HG02763 (cell line): ENCODE results near the gene MMP1.

Experiments
- ATAC-seq: cut with Tn5 transposase; IDR thresholded peaks from one replicate; pipeline ENCODE4 v1.9.1; 2021; ENCODE audit warnings: mild to moderate bottlenecking, moderate library complexity; ENCODE audit not compliant: unreplicated experiment

MMP1 gene

DNA sequence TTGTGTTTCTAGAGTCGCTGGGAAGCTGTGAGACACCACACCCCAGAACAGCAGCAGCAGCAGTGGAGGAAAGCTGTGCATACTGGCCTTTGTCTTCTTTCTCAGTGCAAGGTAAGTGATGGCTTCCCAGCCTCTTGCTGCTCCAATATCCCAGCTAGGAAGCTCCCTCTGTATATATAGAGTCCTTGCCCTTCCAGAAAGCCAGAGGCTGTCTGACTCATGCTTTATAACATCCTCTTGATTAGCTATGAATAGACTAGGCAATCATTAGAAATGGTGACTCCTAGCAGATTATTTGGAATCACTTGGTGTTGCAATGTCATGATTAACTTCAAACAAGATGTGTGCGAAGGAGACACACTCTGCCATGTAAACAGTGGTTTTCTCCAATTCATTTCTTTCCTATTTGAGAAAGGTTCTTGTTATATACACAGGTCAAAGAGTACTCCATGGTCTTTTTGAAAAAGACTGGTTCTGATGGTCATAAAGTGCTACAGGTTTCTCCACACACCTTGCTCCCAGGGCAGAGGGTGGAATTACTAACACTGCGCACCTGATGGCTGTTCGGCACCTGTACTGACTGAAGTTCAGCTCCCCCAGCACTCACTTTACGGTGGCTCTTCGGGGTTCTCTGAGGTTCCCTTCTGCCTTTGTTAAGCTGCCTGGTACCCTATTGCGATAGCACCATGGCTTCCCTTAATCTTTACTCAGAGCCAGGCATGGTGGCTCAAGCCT, at the start of gene MMP1:
Gene MMP1, minus strand, starts transcription at position 149 of the 735 bp plus-strand sequence. Its CDS starts 68 bp downstream, at position 81.
- no peak for ATAC-seq

DNA sequence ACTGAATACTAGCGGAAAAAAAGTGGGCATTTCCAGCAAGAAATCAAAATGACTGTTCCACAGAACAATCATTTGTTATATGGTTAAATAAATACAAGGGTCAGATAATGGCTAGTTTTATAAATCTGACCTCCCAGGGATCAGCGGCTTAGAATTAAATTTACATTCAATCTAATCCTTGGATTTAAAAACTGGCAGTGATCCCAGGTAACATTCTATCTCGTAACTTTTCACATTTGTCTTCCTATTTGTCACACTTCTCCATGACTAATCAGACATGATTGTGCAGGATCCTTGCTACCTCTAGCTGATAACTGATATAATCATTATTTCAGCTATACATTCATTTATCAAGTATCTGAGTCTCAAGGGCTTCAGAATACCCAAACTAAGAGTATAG, 48.3 kb upstream of the MMP1 start:
- ATAC-seq = no peak

- no peak for ATAC-seq
Observed at GRCh38 chr11:102843489-102843888, 45.5 kb upstream of the MMP1 start, which contains the start of gene MMP3. TSS of gene MMP3 (minus strand) at chr11:102843609. CDS start at chr11:102843546, 63 bp downstream.

GRCh38 chr11:102842930-102843329, 45.0 kb upstream of the MMP1 start:
- no peak for ATAC-seq

DNA sequence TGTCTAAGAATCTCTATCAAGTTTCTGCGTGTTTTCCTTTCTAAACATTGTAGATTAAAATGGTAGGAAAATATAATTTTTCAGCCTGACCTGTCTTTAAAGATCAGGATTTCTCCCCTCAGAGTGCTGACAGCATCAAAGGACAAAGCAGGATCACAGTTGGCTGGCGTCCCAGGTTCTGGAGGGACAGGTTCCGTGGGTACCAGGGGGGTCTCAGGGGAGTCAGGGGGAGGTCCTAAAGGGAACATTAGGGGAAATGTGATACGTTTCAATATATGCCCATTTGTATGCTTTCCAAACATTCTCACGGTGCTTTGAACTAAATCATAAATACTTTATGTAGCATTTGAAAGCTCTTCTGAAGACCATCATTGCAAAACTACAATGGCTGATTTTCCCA, 42.1 kb upstream of the MMP1 start:
- no peak for ATAC-seq

GRCh38 chr11:102837646-102838045, 39.7 kb upstream of the MMP1 start:
- ATAC-seq = no peak

GRCh38 chr11:102837156-102837555, 39.2 kb upstream of the MMP1 start:
- no peak for ATAC-seq

GRCh38 chr11:102836290-102836875, 38.4 kb upstream of the MMP1 start:
- ATAC-seq = no peak

DNA sequence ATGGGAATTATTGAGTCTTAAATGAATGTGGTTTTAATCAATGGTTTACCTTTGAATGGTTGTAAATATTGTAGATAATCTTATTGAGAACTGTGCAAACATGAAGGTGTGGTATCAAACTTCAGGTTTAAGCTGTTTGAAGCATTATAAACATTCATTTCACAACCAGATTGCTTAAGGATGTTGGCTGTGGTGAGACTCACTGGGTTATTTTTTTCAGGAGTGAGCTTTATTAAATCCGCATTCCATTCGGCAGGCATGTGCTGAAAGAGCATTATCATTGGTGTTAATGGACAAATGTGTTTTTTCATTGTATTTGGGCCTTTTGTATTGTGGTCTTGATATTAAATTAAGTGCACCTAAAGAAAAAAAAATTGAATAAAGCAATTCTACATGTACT, 35.8 kb upstream of the MMP1 start:
- ATAC-seq = no peak

- no peak for ATAC-seq
Observed at GRCh38 chr11:102832612-102833011, 34.7 kb upstream of the MMP1 start.

DNA sequence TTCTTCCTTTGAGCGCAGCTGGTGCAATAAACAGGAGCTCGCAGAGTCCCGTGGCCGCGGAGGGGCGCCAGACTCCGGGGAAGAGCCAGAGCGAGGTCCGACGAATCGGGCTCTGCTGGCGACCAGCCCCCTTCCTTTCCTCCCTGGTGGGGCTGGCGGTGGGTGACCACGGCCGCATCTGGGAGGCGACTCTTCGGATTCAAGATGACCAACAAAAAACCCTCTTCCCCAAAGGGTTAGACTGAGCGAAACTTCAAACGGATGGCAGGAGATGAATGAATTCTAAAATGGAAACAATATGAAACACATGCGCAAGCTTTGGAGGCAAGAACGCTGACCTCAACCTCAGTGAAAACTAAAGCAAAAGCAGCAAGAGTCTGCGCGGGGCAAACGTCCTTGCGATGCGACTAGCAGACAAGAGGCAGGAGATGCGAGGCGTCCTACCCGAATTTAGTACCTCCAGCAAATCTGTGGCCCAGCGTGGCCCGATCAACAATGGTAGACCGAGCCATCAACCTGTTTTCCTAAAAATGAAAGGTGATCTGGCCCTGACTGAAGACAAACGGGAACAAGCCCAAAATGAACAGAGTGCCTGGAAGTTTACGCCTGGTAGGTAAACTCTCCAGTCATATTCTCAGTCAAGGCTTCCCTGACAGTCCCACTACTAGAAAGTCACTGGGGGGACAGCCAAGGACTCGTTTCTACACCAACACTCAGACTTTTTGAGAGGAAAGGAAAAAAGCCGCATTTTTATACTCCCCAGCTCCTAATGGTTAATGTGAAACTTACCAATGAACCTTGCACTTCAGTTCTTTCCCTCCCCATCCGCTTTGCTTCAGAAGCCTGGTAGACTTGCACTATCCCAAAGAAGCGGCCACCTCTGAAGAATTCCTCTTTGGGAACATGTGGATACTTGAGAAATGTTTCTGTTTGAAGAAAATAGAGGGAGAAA, 33.8 kb upstream of the MMP1 start:
- no peak for ATAC-seq

- no peak for ATAC-seq
Observed at GRCh38 chr11:102831128-102831488, 33.1 kb upstream of the MMP1 start.

DNA sequence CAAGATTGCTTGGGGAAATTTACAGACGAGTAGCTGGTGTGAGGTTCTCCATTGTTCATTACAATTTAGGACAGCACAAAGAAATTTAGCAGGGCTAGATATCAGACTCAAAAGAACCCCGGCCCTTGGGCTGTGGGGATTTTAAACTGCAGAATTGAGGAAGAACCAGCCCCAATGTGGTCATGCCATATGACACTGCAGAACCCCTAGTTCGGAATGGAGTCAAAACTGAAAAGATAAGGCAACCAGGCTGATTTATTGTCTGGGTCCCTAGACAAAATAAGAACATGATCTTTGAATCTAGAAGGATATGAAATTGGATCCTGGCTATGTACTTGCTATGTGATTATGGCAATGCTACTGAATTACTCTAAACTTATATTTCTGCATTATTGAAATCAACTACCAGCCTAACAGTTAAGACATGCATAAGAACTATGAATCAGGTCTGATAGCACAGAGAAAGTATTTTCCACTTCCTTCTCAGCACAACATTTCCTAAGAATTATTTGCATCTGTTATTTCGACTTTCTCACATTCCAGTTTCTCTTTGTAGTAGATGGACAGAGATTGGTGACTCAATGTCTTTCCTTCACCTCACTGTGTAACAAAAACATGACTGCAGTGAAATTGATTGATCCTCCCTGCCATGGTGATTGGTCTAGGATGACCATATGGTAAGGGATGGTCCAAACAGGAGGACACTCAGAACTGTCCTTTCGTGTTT, 32.2 kb upstream of the MMP1 start:
- ATAC-seq = no peak

GRCh38 chr11:102829316-102830000, 31.5 kb upstream of the MMP1 start:
- no peak for ATAC-seq

- ATAC-seq = no peak
Observed at GRCh38 chr11:102824556-102824955, 26.6 kb upstream of the MMP1 start.

- no peak for ATAC-seq
Observed at GRCh38 chr11:102819491-102819890, 21.5 kb upstream of the MMP1 start.

GRCh38 chr11:102813484-102813883, 15.5 kb upstream of the MMP1 start:
- ATAC-seq = no peak

- no peak for ATAC-seq
Observed at GRCh38 chr11:102812188-102812587, 14.2 kb upstream of the MMP1 start.

DNA sequence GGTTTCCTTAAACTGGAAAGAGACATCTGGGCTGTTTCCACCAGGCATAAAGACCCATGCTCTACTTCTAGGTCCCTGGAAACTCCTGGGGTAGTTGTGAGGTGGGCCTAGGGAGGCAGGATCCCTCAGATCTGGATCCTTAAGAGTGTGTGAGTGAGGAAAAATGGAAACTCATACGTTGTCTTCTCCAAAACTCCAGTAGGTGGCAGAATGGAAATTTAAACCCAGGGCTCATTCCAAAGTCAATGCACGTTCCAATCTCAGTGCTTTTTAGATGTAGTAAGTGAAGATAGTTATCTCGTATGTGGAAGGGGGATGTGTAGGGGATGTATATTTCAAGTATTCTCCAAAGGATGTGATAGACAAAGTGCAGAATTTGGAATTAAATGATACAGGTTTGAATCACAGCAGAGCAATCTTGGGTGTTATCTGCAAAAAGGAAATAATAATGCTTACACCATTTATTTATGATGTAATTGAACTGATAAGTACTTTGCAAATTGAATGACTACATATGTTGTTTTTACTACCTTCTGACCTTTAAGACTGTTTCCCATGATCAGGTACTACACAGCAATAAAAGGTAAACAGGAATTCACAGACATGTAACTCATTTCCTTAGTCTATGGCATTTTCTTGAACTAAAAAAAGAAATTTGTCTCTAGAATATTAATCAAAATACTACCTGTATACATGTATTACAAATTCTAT, 13.1 kb upstream of the MMP1 start:
- no peak for ATAC-seq

- ATAC-seq = no peak
Observed at GRCh38 chr11:102809971-102810370, 12.0 kb upstream of the MMP1 start.
